Measurements from ENCODE around the gene ALKBH5. TPM values are rescaled to one million over a fixed set of nuclear protein-coding genes. Genes with fewer than 3 reads are reported as not detected.

Gene ALKBH5
- total and polyA plus RNA-seq, 9 of the 15 experiments (the other 6 are each of a cell fraction or from before 2014, with no cell fraction given) = 11.4 to 70.0 (median 47.4) TPM

GRCh38 chr17:18230288-18231141, 46.9 kb downstream of the ALKBH5 start:
- no peak overlapping the region for H3K4me2 ChIP-seq (ENCODE audit: insufficient read depth, low read length)
- H4K20me1 ChIP-seq (replicated peaks; ENCODE audit: control insufficient read depth, insufficient read depth, low read length) = no peaks in the 10 kb centered on the region
- no peaks in the 10 kb centered on the region for H3K9me1 ChIP-seq (ENCODE audit: control insufficient read depth, insufficient read depth, low read length)
- intact Hi-C loops (cut with micrococcal nuclease) = no loop called here
- ChIA-PET CTCF (ENCODE audit: low intra/inter-chr PET ratio) (interaction anchor here (0.6 to 1.2 kb wide), 2 partner anchors 42 to 91 kb away, joined by 3 to 4 read pairs; no protein-coding TSS in a partner anchor), POLR2A (interaction anchor here (1.1 kb wide), 1 partner anchor 28 kb away, joined by 4 read pairs; the partner anchor contains the start of gene FLII)
- H2AFZ ChIP-seq (ENCODE audit: low read depth, low read length) = no peak overlapping the region
- no peak overlapping the region for H3K4me3 ChIP-seq
- H3K27me3 ChIP-seq (ENCODE audit: control insufficient read depth in 2 of 2, insufficient read depth in 2 of 2, low read length in 2 of 2) = no peaks in the 10 kb centered on the region
- WGBS (ENCODE audit: insufficient coverage, low coverage, missing lambda C conversion rate) = 54% methylated on average over 5 of the region's 14 CpGs
- no peak overlapping the region for H3K27ac ChIP-seq (ENCODE audit: extremely low read depth, low read depth, low read length)
- peak overlapping the region in 1 of 2 experiments; percentile 17; a peak in 1 of 4 replicates for H3K9ac ChIP-seq (ENCODE audit: insufficient read depth in 1 of 2, low read depth in 2 of 2, low read length in 2 of 2)
- no peaks in the 10 kb centered on the region for H3K9me3 ChIP-seq (replicated peaks; ENCODE audit: control insufficient read depth, insufficient read depth, low read depth, low read length)
- BruUV-seq (replicated peaks) = no TSS peak
- H3K36me3 ChIP-seq (ENCODE audit: control insufficient read depth, insufficient read depth, low read length) = no peaks in the 10 kb centered on the region
- no peak for FAIRE-seq
- H3K4me1 ChIP-seq (replicated peaks in 1 of 2; ENCODE audit: control insufficient read depth in 2 of 2, insufficient read depth in 2 of 2, low read length in 2 of 2) = peaks cover 0 to 35% of the 10 kb centered on the region in 2 experiments; a peak in 3 of 5 replicates
- no peak for TF ChIP-seq TSC22D4 (tag; IDR thresholded peaks at IDR 0.05)
- TF ChIP-seq VEZF1 (CRISPR knock-in tag; IDR thresholded peaks at IDR 0.05) = no peak
- no peak for TF ChIP-seq HMGXB4 (CRISPR knock-in tag; IDR thresholded peaks at IDR 0.05)
- peak; percentile 25; the same call in 1 of the 2 replicates for TF ChIP-seq RFX1 (IDR thresholded peaks at IDR 0.05)
- TF ChIP-seq TAL1 (IDR thresholded peaks at IDR 0.05) = no peak
- TF ChIP-seq ZNF282 (CRISPR knock-in tag; IDR thresholded peaks at IDR 0.05) = no peak
- TF ChIP-seq RREB1 (CRISPR knock-in tag; IDR thresholded peaks at IDR 0.05) = no peak
- H3K79me2 ChIP-seq (ENCODE audit: control insufficient read depth, insufficient read depth, low read length) = peaks cover 8% of the 10 kb centered on the region; the same call in 2 of the 3 replicates
- ATAC-seq = no peak
- DNase-seq (ENCODE audit: extremely low read depth in 1 of 4, low spot score in 3 of 4) = no peak
- in situ Hi-C loops (cut with MboI) = no loop called here
